ENCODE results near the gene AP1S3. TPM values are rescaled to one million over a fixed set of nuclear protein-coding genes. Genes with fewer than 3 reads are reported as not detected.
"Not testable (repeated sequence)": the region's sequence is repeated elsewhere in the genome, so short reads cannot be mapped to it uniquely, and the experiment has no call there.

The AP1S3 gene
- polyA plus RNA-seq, 12 donors = 0.30 to 3.2 (median 0.87) TPM; not detected in 2

DNA sequence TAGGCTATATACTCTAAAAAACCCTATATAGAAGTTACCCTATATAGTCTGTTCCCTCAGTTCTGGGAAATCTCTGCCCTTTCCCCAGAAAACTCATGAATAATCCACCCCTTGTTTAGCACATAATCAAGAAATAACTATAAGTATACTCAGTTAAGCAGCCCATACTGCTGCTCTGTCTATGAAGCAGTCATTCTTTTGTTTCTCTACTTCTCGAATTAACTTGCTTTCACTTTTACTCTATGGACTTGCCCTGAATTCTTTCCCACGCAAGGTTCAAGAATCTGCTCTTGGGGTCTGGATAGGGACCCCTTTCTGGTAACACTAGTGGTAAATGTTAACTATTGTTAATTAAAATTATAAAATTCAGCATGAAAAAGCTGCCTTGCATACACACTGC lies 17.4 kb upstream of the AP1S3 start:
- no peak for DNase-seq

DNA sequence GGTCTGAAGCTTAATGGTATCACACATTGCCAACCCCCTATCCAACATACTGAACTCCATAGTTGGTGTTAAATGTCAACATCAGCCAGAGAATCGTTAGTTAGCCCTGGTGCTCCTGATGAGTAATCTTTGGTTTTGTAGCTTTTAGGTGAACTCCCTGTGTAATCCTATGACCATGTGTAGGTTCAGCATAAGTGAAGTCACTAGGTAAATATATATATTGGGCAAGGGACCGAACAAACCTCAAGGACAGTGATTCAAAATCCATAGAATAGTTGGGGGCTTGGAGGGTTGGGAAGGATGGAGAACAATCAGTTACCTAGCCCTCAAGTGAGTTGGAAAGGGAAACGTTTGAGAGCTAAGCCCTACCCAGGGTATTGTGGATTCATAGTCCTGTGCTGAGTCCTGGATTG lies 16.0 kb upstream of the AP1S3 start:
- DNase-seq = no peak

DNA sequence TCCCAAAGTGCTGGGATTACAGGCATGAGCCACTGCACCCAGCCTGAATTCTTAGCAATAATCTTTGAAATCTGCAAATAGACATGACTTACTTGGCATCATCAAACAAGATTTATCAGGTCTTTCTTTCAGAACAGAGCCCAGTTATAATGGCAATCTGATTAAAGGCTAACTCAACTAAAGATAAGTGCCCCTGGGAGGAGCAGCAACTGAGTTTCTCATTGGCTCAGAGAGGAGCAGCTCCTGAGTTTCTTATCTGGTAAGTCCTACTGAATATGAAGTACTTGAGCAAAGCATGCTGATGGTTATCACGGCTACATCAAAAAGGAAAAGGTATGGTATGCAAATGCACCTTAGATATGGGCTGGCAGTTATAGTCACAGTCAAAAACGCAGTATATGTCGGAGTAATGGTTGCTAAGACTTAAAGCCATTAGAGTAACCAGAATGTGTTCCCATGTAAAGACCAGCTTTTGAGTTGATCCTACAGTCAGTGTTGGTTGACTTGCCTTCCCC lies 15.0 kb upstream of the AP1S3 start:
- DNase-seq = no peak

DNA sequence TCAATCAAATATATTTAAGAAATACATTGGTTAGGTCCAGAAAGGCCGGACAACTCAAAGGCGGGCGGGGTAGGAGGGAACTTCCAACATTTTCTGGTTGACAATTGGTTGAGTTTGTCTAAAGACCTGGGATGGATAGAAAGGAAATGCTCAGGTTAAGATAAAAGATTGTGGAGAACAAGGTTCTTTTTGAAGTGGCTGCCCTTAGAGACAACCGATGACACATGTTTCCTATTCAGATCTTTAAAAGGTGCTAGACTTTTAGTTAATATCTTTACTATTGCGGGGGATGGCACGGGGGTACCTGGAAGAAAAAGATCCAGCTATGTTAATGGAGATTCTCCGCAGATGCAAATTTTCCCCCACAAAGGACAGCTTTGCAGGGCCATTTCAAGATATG lies 10.0 kb upstream of the AP1S3 start:
- DNase-seq = no peak

DNA sequence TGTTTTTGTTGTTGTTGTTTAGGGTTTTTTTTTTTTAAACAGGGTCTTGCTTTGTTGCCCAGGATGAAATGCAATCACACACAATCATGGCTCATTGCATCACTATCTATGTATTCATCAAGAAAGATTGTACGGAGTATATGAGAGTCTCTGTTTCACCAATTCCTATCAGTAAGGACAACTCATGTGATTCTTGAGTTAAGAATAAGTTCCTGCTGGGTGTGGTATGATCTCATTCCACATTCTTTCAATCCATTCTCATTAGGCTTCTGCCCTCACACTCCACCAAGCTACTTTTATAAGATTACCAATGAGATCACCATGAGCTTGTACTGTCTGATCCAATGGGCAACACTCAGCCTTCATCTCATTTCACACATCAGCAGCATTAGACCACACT lies 9.1 kb upstream of the AP1S3 start:
- DNase-seq = no peak

DNA sequence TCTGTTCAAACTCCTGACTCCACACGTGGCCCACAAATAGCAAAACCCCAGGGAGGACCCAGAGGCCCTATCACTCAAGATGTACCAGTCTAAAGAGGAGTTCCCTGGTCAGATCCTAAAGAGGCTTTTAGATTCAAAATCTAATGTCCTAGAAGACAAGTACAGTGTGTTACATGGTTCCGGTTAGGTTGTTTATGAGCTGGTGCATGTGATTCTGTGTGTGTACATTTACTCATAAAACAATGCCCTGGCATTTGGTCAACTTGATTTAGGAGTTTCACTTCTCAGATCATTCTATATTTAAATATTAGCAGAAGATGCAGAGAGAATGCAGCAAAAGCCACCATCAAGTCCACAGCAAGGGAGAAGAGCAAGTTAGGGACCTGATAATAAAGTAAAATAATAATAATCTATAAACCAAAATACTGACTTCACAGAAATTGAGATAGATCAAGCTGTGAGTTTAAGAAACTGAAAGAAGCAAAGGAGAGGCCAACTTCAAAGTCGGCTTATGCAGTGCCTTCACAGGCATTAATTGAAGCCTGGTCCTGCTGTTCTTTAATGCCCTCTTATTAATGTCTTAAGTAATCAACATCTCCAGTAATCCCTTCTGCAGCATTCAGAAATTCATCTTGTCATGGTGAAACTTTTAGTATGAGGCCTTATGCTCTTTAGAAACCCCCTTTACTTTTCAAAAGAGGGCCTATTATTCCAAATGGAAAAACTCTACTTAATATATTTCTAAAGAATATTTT lies 4.2 kb upstream of the AP1S3 start:
- DNase-seq = no peak

DNA sequence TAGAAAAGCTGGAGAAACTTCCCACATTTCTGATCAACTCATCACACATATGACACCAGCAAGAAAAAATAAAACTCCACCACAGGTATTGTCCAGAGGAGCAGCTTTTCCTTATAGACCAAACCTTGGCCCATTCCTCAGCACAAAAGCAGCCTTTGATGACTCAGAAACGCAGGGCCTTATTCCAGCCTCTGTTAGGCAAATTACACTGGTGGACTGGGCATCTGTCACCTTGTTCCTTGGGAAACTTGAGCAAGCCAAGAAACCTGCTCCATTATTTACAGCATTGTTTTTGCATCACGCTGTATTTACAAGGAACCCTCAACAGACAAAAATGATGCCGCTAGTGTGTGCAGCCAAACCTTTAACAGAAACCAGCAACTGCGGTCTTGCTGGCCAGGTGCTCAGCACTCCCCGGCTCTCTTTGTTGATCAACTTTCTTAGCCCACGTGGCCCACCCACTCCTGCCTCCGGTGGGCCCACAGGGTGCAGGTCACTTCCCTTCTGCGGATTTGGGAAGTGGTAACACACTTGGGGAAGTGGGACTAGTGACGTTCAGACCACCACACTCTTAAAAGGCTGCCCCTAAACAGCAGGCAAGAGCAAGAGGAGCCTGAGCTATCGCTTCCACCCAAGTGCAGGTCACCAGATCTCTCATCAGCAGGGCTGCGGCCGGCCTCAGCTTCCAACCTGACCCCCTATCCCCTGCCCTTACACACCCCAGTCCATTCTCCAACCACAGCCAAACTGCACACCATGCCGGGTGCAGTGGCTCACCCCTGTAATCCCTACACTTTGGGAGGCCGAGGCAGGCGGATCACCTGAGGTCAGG lies 1.5 kb downstream of the AP1S3 start:
- no peak for DNase-seq

DNA sequence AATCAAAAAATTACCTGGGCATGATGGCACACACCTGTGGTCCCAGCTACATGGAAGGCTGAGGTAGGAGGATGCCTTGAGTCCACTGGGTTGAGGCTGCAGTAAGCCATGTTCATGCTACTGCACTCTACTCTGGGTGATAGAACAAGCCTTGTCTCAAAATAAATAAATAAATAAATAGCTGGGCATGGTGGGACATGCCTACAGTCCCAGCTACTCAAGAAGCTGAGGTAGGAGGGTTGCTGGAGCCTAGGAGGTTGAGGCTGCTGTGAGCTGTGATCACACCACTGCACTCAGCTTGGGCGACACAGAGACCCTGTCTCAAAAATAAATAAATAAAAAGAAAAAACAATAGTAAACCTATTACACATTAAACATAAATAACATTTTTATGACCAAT lies 3.0 kb downstream of the AP1S3 start:
- no peak for DNase-seq

DNA sequence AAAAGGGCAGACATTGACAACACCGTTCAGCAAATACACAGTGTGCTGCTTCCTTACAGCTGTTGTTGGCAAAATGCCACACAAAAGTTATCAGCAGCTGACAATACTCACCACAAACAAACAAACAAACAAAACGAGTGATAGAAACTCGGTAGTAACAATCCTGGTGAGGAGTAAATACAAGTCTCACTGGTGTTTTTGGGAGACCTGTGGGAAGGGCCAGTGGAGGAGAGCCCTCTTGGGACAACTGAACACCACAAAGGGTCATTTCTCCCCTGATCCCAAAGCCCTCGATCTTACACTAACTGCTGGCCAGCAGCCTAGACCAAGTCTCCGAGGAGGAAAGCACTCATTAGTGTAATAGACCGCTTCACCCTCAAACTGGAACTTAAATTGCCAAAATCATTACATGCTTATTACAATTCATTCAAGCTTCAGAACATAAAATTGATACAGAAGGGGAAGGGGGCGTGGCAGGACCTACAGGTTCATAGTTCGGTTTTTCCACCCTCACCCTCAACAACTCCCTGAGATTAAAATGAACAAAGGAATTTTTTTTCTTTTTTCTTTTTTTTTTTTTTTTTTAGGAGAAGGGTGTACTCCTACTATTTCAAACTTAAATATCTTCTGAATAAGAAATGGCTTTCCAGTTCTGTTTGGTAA lies 5.0 kb downstream of the AP1S3 start:
- DNase-seq = no peak

DNA sequence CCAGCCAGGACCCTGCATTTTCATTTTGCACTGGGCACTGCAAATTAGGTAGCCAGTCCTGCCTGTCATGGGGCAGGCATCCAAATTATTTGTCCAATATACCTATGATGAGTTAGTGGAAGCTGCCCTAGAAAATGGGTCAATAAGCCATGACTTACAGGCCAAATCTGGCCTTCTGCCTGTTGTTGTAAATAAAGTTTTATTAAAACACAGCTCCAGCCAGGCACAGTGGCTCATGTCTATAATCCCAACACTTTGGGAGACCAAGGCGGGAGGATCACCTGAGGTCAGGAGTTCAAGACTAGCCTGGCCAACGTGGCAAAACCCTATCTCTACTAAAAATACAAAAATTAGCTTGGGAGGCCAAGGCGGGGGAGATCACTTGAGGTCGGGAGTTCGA lies 8.3 kb downstream of the AP1S3 start:
- no peak for DNase-seq

DNA sequence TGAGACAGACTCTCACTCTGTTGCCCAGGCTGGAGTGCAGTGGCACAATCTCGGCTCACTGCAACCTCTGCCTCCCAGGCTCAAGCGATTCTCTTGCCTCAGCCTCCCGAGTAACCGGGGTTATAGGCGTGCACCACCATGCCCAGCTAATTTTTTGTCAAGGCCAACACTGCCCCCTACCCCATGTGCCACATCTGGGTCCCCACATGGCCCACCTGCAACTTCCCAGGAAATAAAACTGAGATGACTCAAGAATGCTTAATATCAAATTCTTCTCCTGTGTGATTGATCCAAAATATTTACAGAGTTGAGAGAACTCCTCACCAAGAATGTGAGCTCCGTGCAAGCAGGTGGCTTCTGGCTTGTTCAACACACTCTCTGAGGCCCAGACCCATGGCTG lies 9.1 kb downstream of the AP1S3 start:
- DNase-seq = no peak

DNA sequence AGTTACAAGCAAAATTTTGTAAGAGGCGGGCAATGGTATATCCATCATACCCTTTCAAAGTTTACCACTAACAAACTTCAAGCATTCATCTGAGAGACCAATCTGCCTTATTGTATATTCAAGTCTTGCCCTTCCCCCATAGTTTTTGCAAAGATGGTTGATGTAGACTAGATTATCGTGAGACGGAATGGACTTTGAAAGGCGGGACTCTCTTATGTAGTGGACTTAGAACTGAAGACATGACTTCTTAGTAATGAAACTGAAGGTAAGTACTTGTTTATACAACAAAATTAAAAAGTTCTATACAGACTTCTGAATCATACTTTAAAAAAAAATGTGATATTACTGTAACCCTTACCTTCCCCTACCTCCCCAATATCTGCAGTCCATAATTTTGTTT lies 10.4 kb downstream of the AP1S3 start:
- no peak for DNase-seq

DNA sequence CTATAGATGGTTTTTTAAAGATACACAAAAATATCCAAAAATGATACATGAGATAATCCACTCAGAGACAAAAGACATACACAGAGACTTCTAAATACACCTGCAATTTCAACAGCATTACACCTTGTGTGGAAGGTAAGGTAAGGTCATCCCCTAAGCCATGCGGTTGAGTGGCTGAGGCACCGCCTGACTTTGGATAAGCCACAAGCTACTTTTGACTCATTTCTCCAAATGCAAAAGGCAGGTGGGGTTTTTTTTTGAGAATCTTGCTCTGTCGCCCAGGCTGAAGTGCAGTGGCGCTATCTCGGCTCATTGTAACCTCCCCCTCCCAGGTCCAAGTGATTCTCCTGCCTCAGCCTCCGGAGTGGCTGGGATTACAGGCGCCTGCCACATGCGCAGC lies 13.1 kb downstream of the AP1S3 start:
- DNase-seq = no peak

DNA sequence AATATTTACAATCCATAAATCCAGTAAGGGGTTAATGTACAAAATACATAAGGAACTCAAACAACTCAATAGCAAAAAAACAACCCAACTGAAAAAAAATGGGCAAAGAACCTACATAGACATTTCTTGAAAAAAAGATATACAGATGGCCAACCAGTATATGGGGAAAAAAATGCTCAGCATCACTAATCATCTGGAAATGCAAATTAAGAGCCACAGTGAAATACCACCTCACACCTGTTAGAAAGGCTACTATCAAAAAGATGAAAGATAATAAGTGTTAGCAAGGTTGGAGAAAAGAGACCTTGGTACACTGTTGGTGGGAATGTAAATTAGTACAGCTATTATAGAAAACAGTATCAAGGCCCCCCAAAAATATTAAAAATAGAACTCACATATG lies 14.6 kb downstream of the AP1S3 start:
- no peak for DNase-seq

DNA sequence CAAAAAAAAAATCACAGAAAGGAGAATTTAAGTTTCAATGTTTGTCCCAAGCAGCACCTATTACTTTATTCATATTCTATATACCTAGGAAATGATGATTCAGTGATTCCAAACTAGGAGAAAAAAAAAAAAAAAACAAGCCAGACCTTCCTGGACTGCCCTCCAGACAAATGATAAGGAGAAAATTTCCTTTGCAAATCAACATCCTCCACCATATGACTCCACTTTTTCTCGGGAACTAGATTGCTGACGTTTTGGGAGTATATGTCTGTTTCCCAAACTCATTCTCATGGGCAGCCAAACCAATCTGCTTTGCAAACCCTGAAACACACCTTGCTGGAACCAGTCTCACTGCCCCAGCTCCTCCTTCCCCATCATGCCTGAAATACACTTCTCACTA lies 16.8 kb downstream of the AP1S3 start:
- no peak for DNase-seq

DNA sequence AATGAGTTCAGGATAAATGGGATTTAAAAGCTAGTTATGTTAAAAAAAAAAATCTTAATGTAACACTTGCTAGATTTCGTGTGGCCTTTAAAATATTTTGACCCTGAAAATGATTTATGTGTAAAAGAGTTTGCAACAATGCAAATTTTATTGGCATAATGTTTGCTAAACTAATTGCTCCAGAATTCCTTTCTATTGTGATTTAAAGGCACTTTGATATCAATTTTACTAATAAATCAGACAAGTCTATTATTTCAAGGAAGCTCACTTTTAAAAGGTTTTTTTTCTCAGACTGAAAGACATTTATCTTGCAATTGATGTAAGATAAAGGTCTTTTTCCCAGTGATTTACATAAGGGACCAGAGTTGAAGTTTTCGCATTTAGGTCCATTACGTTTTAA lies 17.5 kb downstream of the AP1S3 start:
- DNase-seq = no peak

DNA sequence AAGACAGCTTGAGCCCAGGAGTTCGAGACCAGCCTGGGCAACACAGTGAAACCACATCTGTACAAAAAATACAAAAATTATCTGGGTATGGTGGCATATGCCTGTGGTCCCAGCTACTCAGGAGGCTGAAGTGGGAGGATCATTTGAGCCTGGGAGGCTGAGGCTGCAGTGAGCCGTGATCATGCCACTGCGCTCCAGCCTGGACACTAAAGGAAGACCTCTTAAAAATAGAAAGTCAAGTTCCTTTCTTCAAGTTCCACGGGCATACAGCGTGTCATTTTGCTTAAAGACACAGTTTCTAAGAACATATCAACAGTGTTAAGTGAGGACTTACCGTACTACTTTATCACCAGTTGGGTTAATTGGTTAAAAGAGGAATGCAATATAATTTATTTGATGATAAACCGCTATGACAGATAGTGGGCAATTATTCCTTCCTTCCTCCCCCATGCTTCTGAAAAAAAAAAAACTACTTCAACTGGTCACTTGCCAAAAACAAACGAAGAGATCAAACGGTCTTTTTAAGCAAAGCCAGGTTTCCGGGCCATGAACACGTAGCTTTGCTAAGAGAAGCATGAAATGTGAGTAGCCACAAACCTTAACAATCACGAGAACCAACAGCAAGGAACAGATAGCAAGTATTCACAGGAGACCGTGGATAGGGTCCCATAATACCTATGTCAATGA lies 21.4 kb downstream of the AP1S3 start:
- DNase-seq = no peak

DNA sequence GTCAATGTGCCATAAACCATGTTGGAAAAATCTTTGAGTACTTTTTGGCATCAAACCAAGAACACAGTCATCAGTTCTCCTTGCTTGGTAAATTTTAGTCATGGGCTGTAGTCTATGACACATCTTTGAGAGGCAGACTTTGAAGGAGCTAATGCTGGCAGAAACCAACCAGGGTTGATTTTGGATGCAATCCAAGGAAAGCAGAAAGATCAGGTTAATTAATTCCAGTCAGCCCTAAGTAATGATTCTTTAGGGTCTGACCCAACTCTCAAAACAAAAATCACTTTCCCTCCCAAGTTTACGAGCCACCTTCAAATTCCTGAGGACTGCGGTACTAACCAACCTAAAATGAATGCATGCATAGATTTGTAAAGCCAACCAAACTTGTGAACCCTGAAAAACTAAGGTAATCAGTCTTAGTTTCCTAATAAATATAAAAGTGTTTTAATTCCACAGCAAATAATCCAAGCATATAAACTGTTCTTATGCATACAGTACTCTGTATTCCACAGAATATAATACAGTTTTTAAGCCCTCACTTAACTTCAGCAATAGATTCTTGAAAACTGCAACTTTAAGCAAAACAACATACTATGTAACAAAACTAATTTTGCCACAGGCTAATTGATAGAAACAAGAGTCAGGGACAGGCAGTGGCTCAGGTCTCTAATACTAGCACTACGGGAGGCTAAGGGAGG lies 22.0 kb downstream of the AP1S3 start:
- no peak for DNase-seq

DNA sequence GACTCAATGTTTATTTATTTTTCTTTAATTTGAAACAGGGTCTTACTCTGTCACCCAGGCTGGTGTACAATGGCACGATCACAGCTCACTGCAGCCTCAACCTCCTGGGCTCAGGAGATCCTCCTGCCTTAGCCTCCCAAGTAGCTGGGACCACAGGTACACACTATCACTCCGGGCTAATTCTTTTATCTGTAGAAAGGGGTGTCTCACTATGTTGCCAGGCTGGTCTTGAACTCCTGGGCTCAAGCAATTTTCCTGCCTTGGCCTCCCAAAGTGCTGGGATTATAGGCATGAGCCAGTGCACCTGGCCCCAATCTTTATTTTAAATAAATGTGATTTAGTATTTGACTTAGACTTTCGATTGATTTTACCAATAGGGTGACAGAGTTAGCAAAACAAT lies 22.6 kb downstream of the AP1S3 start:
- not testable (repeated sequence) for DNase-seq

DNA sequence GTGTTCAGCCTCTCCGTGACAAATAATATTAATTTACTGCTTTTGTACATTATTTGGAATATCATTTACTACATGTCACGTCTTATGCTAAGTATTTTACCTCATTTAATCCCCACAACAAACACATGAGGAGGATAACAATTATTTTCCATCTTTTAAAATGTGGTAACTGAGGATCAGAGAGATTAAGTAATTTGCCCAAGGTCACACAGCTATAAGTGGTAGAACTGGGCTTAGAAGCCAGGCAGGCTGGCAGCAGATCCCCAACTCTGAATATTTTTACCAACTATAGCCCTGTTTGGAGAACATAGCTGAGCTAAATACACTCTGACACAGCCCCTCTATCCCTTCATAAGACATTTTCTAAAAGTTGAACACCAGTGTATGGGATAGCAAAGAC lies 24.1 kb downstream of the AP1S3 start:
- DNase-seq = no peak

DNA sequence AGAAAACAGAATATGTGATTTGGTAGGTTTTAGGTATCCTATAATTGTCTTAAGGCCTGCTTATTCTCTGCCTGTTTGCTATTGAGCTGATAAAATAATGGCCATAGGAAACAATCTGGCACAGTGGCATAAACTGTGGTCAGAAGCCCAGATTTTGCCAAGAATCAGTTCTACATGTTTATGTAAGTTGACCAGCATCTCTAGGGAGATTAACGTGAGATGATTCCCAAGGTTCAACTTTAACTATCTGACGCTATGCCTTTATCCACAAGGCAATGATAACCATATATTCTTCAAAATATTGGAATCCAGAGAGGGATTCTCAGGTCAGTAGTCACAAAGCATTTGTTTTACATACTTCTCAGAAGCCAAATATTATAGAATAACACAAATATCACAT lies 25.6 kb downstream of the AP1S3 start:
- no peak for DNase-seq
